Measurements from ENCODE around the gene MRPL20.

- TF ChIP-seq YY1 (IDR thresholded peaks at IDR 0.05; ENCODE audit: insufficient read depth, insufficient read length) (no peak), ZNF274 (IDR thresholded peaks at IDR 0.05; ENCODE audit: low read depth, low read length) (no peak)
Observed at GRCh38 chr1:1402072-1402900, 4.8 kb downstream of the MRPL20 start.
